ENCODE results near the gene KPNA5. TPM values are rescaled to one million over a fixed set of nuclear protein-coding genes. Genes with fewer than 3 reads are reported as not detected.

KPNA5 gene
- total and polyA plus RNA-seq, 2 of the 8 experiments (the other 6 are each of a cell fraction or from before 2014, with no cell fraction given) = 2.0 to 9.7 TPM

GRCh38 chr6:116662202-116662601 is 18.8 kb upstream of the KPNA5 start (continued):
- TF ChIP-seq ATF2 (IDR thresholded peaks at IDR 0.05; ENCODE audit: low read length) (no peak), SUZ12 (IDR thresholded peaks at IDR 0.05; ENCODE audit: low read length) (no peak)
